ENCODE results near the gene FLVCR2.

Gene FLVCR2

GRCh38 chr14:75609606-75610475, 31.4 kb downstream of the FLVCR2 start:
- TF ChIP-seq SNAI2 (CRISPR knock-in tag; IDR thresholded peaks at IDR 0.05): no peak
- TF ChIP-seq PATZ1 (CRISPR knock-in tag; IDR thresholded peaks at IDR 0.05; ENCODE audit: borderline replicate concordance): no peak
- TF ChIP-seq GLIS3 (CRISPR knock-in tag; IDR thresholded peaks at IDR 0.05): no peak
- no peak for TF ChIP-seq OSR1 (CRISPR knock-in tag; IDR thresholded peaks at IDR 0.05)
- no peak for TF ChIP-seq TOX (CRISPR knock-in tag; IDR thresholded peaks at IDR 0.05; ENCODE audit: borderline replicate concordance)
- no peak for TF ChIP-seq ZC3H10 (CRISPR knock-in tag; IDR thresholded peaks at IDR 0.05)
- no peak for TF ChIP-seq CREB5 (CRISPR knock-in tag; IDR thresholded peaks at IDR 0.05; ENCODE audit: low read depth)
- TF ChIP-seq ZNF8 (CRISPR knock-in tag; IDR thresholded peaks at IDR 0.05): no peak
- TF ChIP-seq ZNF565 (CRISPR knock-in tag; conservative IDR thresholded peaks at IDR 0.05; ENCODE audit: low read depth): no peak
- ATAC-seq: no peak

- no peak for ATAC-seq
- TF ChIP-seq ARNTL (CRISPR knock-in tag; IDR thresholded peaks at IDR 0.05; ENCODE audit: borderline replicate concordance, low read depth) (no peak), ZNF565 (CRISPR knock-in tag; conservative IDR thresholded peaks at IDR 0.05; ENCODE audit: low read depth) (no peak), TCF4 (CRISPR knock-in tag; IDR thresholded peaks at IDR 0.05; ENCODE audit: borderline replicate concordance) (no peak), GLIS3 (CRISPR knock-in tag; IDR thresholded peaks at IDR 0.05) (no peak)
These were observed 32.4 kb downstream of the FLVCR2 start for GRCh38 chr14:75610834-75611233.

GRCh38 chr14:75612157-75612556, 33.7 kb downstream of the FLVCR2 start:
- no peak for ATAC-seq

More at GRCh38 chr14:75612157-75612556, 33.7 kb downstream of the FLVCR2 start:
- no peak for TF ChIP-seq TSHZ2 (CRISPR knock-in tag; IDR thresholded peaks at IDR 0.05)
- no peak for TF ChIP-seq CREB5 (CRISPR knock-in tag; IDR thresholded peaks at IDR 0.05; ENCODE audit: low read depth)
- no peak for TF ChIP-seq SNAI2 (CRISPR knock-in tag; IDR thresholded peaks at IDR 0.05)
- TF ChIP-seq PPARA (CRISPR knock-in tag; IDR thresholded peaks at IDR 0.05; ENCODE audit: borderline replicate concordance): no peak
- TF ChIP-seq ESRRG (CRISPR knock-in tag; IDR thresholded peaks at IDR 0.05): no peak
- TF ChIP-seq ZFP3 (CRISPR knock-in tag; IDR thresholded peaks at IDR 0.05): no peak
- no peak for TF ChIP-seq ZNF8 (CRISPR knock-in tag; IDR thresholded peaks at IDR 0.05)
- no peak for TF ChIP-seq GLIS3 (CRISPR knock-in tag; IDR thresholded peaks at IDR 0.05)
- TF ChIP-seq ZC3H10 (CRISPR knock-in tag; IDR thresholded peaks at IDR 0.05): no peak
- TF ChIP-seq ZNF70 (CRISPR knock-in tag; IDR thresholded peaks at IDR 0.05): no peak

Measured in SK-N-SH treated with all-trans-retinoic acid at 6 μM for 48 hours (cell line).